CD14-positive monocyte (primary cell): ENCODE data around the gene PANX1. TPM values are rescaled to one million over a fixed set of nuclear protein-coding genes. Genes with fewer than 3 reads are reported as not detected.

Experiments
- DNase-seq, 3 donors: peaks; one replicate each; pipeline ENCODE4 v3.0.0-alpha.2; 2011 to 2022
- H2AFZ ChIP-seq: 2 replicates; pipeline ENCODE4 v1.6.0; 2012; ENCODE audit warnings: mild to moderate bottlenecking, low read depth, low read length, inconsistent platforms; ENCODE audit not compliant: insufficient read depth, poor library complexity, severe bottlenecking
- H3K27ac ChIP-seq, 2 donors: 1 replicate in 1 of 2; 2 replicates in 1 of 2; pipeline ENCODE4 v1.5.1; 2012 to 2013; ENCODE audit warnings: low read length in 2 of 2, control low read depth in 1 of 2, inconsistent platforms in 1 of 2, low read depth in 1 of 2, mild to moderate bottlenecking in 1 of 2
- H3K27me3 ChIP-seq, 2 donors: one replicate each; pipeline versions ENCODE4 v1.6.0 to v1.6.1; 2011 to 2013; ENCODE audit warnings: low read length in 2 of 2; ENCODE audit not compliant: control insufficient read depth in 2 of 2, insufficient read depth in 2 of 2
- H3K36me3 ChIP-seq, 2 donors: replicated peaks in 1 of 2; 1 replicate in 1 of 2; 2 replicates in 1 of 2; pipeline versions ENCODE4 v1.5.1 to v1.6.1; 2012 to 2013; ENCODE audit warnings: low read length in 2 of 2, control low read depth in 1 of 2, inconsistent platforms in 1 of 2, mild to moderate bottlenecking in 1 of 2; ENCODE audit not compliant: insufficient read depth in 2 of 2, control insufficient read depth in 1 of 2
- H3K4me1 ChIP-seq, 2 donors: 1 replicate in 1 of 2; 2 replicates in 1 of 2; pipeline versions ENCODE4 v1.5.1 to v1.6.1; 2012 to 2013; ENCODE audit warnings: low read length in 2 of 2, control low read depth in 1 of 2, inconsistent platforms in 1 of 2, mild to moderate bottlenecking in 1 of 2, moderate library complexity in 1 of 2; ENCODE audit not compliant: insufficient read depth in 2 of 2, control insufficient read depth in 1 of 2
- H3K4me2 ChIP-seq: replicated peaks from 2 replicates; pipeline ENCODE3; 2012; ENCODE audit warnings: low read length, moderate library complexity, mild to moderate bottlenecking; ENCODE audit not compliant: poor library complexity, severe bottlenecking; ENCODE audit errors: extremely low read depth
- H3K4me3 ChIP-seq, 3 experiments: fragments of 200-600 bp in 1 of 3; sonication (generic) in 1 of 3; replicated peaks in 1 of 3; 1 replicate in 2 of 3; 2 replicates in 1 of 3; pipeline ENCODE4 v1.5.1; 2011 to 2013; ENCODE audit warnings: low read length in 3 of 3, mild to moderate bottlenecking in 3 of 3, control low read depth in 2 of 3, low read depth in 2 of 3, inconsistent platforms in 1 of 3, moderate library complexity in 1 of 3
- H3K79me2 ChIP-seq: 2 replicates; pipeline ENCODE4 v1.6.0; 2012; ENCODE audit warnings: mild to moderate bottlenecking, control low read depth, inconsistent platforms, low read length, moderate library complexity; ENCODE audit not compliant: insufficient read depth
- H3K9ac ChIP-seq: 2 replicates; pipeline ENCODE4 v1.6.0; 2017; ENCODE audit warnings: low read length, mild to moderate bottlenecking; ENCODE audit not compliant: insufficient read depth, poor library complexity, severe bottlenecking
- H3K9me3 ChIP-seq, 2 donors: replicated peaks in 1 of 2; 1 replicate in 1 of 2; 2 replicates in 1 of 2; pipeline versions ENCODE4 v1.5.1 to v1.6.1; 2012 to 2013; ENCODE audit warnings: low read length in 2 of 2, control low read depth in 1 of 2; ENCODE audit not compliant: control insufficient read depth in 1 of 2, insufficient read depth in 1 of 2
- H4K20me1 ChIP-seq: 2 replicates; pipeline ENCODE4 v1.6.0; 2012; ENCODE audit warnings: mild to moderate bottlenecking, low read length, control low read depth, moderate library complexity; ENCODE audit not compliant: insufficient read depth
- H3K27ac Mint-ChIP-seq, 7 donors: one replicate each; pipeline ENCODE4 v1.8.0; 2020; ENCODE audit warnings: mild to moderate bottlenecking in 7 of 7, mixed read lengths in 7 of 7, moderate library complexity in 6 of 7, inconsistent platforms in 2 of 7
- H3K27me3 Mint-ChIP-seq, 3 donors: one replicate each; pipeline ENCODE4 v1.8.0; 2021 to 2022; ENCODE audit warnings: low read depth in 3 of 3, mild to moderate bottlenecking in 3 of 3, mixed read lengths in 3 of 3, moderate library complexity in 3 of 3, inconsistent platforms in 1 of 3
- H3K36me3 Mint-ChIP-seq, 2 donors: one replicate each; pipeline ENCODE4 v1.8.0; 2020; ENCODE audit warnings: mixed read lengths in 2 of 2, inconsistent platforms in 1 of 2, mild to moderate bottlenecking in 1 of 2
- H3K4me1 Mint-ChIP-seq: one replicate; pipeline ENCODE4 v1.8.0; 2020; ENCODE audit warnings: mild to moderate bottlenecking, mixed read lengths
- H3K4me3 Mint-ChIP-seq, 2 donors: one replicate each; pipeline ENCODE4 v1.8.0; 2020; ENCODE audit warnings: mild to moderate bottlenecking in 2 of 2, mixed read lengths in 2 of 2, moderate library complexity in 1 of 2
- H3K9me3 Mint-ChIP-seq, 7 donors: one replicate each; pipeline ENCODE4 v1.8.0; 2020 to 2022; ENCODE audit warnings: mixed read lengths in 7 of 7, mild to moderate bottlenecking in 6 of 7, moderate library complexity in 6 of 7, inconsistent platforms in 2 of 7
- WGBS: methylation state at CpG from one replicate; pipeline ENCODE4 v1.1.5; 2013; ENCODE audit warnings: missing lambda C conversion rate; ENCODE audit not compliant: insufficient coverage; 5-methylcytosine and 5-hydroxymethylcytosine counted together
- intact Hi-C, 2 donors: fragments of 100-400 bp; cut with micrococcal nuclease; formaldehyde crosslinking; loops; one replicate each; pipeline versions ENCODE4 v1.15.0 to v1.15.1; 2023
- polyA plus RNA-seq, 3 donors: library from polyadenylated mRNA; depleted of rRNA in 1 of 3; unstranded in 2 of 3; stranded (reverse) in 1 of 3; fragments of 300-500 nt in 2 of 3; fragments of >200 nt in 1 of 3; fragmentation: Illumina TruSeq in 2 of 3; gene quantifications; 1 replicate in 2 of 3; 2 replicates in 1 of 3; pipeline ENCODE4 v1.2.3, GENCODE V29; 2012 to 2021
- TF ChIP-seq, protein P1 (sequence below): fragments of 200-600 bp; IDR thresholded peaks from one replicate; pipeline ENCODE4 v1.8.0; 2022; ENCODE audit warnings: antibody characterized with exemption, mild to moderate bottlenecking

Gene PANX1
- polyA plus RNA-seq, 3 donors = 6.9 to 15.7 (median 12.7) TPM

DNA sequence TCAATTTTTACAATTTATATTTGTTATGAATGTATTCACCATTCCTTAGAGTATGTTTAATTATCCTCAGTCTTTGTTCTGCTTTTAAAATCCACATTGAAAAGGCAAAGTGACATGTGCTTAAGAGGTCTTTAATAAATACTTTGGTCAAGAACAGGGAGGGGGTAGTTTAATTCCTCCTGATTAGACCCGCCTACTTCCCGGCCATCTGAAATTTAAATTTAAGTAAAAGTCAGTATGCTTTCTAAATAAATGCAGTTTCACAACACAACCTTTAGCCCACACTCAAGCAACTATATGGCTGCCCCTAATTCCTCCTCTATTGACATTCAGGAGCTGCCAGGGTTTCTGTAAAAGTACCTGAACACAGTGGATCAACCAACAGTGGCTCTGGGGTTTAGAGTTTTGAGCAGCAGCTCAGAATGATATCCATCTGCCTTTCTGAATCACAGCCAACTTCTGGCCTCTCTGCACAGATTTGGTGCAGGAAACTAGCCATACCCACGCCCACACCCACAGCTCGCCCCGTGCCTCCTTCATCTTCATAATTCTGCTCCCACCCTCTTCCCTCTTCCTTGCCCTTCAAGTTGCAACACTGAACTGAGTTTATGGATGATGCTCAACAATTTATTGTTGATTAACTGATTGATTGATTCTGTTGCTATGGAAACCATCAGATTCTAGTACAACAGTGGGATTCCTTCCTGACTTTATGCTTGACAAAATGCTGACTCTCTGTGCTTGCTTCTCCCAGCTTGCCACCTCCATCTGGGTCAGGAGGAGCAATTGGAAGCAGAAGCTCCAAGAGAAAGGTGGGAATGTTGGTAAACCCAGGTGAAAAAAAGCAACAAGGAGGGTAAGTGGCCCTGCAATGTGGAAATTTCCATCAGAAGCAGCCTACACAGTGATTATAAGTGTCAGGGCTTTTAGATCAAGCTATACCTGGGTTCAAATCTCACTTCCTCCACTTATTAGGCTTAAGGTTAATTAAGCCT is 70.8 kb downstream of the PANX1 start:
- Histone ChIP-seq H3K36me3 (no peaks in the 10 kb centered on the region), H3K79me2 (no peaks in the 10 kb centered on the region), H2AFZ (no peak overlapping the region), H3K4me2 (no peak overlapping the region), H3K27me3 (no peaks in the 10 kb centered on the region), H4K20me1 (no peaks in the 10 kb centered on the region), H3K27ac (no peak overlapping the region), H3K9me3 (no peaks in the 10 kb centered on the region), H3K9ac (no peak overlapping the region), H3K4me1 (no peaks in the 10 kb centered on the region), H3K4me3 (no peak overlapping the region)
- intact Hi-C loops = no loop called here
- Mint-ChIP-seq H3K27ac (no peak overlapping the region), H3K4me1 (no peaks in the 10 kb centered on the region), H3K9me3 (peaks cover 0 to 3% (median 0%) of the 10 kb centered on the region in 7 donors), H3K36me3 (no peaks in the 10 kb centered on the region), H3K4me3 (no peak overlapping the region), H3K27me3 (peaks cover 0 to 5% (median 0%) of the 10 kb centered on the region in 3 donors)
- no peak for DNase-seq
- WGBS = no CpG with 5 or more reads among the region's 5 CpGs
- TF ChIP-seq, protein P1, sequence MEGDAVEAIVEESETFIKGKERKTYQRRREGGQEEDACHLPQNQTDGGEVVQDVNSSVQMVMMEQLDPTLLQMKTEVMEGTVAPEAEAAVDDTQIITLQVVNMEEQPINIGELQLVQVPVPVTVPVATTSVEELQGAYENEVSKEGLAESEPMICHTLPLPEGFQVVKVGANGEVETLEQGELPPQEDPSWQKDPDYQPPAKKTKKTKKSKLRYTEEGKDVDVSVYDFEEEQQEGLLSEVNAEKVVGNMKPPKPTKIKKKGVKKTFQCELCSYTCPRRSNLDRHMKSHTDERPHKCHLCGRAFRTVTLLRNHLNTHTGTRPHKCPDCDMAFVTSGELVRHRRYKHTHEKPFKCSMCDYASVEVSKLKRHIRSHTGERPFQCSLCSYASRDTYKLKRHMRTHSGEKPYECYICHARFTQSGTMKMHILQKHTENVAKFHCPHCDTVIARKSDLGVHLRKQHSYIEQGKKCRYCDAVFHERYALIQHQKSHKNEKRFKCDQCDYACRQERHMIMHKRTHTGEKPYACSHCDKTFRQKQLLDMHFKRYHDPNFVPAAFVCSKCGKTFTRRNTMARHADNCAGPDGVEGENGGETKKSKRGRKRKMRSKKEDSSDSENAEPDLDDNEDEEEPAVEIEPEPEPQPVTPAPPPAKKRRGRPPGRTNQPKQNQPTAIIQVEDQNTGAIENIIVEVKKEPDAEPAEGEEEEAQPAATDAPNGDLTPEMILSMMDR = no peak

DNA sequence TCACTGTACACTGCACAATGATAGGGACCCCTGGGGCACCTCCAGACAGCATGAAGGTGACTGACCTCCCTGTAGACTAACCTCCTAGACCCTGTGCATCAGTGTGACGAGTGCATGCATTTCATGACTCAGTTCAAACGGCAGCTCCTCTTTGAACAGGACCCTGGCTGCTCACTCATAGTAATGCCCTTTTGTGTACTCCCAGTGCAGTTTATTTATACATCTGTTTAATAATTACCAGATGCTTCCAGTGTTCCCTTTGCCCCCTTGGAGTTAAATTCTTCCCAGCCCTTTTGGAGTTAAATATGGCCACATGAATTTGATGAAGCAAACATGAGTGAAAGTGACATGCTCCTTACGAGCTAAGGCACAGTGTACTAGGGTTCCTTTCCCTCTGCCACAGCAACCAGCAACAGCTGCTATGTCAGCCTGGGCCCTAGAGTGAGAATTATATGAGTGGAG is 72.4 kb downstream of the PANX1 start:
- WGBS = no CpG with 5 or more reads among the region's 3 CpGs
- H2AFZ ChIP-seq = no peak overlapping the region
- H3K79me2 ChIP-seq = no peaks in the 10 kb centered on the region

More for the DNA sequence above, 72.4 kb downstream of the PANX1 start:
- Histone ChIP-seq H3K4me3 (no peak overlapping the region), H3K9ac (no peak overlapping the region), H3K27me3 (no peaks in the 10 kb centered on the region), H3K4me2 (no peak overlapping the region), H3K27ac (no peak overlapping the region), H3K9me3 (no peaks in the 10 kb centered on the region), H3K36me3 (no peaks in the 10 kb centered on the region), H4K20me1 (no peaks in the 10 kb centered on the region), H3K4me1 (no peaks in the 10 kb centered on the region)
- H3K27me3 Mint-ChIP-seq = peaks cover 0 to 2% (median 2%) of the 10 kb centered on the region in 3 donors
- no peaks in the 10 kb centered on the region for H3K4me1 Mint-ChIP-seq
- H3K36me3 Mint-ChIP-seq = no peaks in the 10 kb centered on the region
- H3K4me3 Mint-ChIP-seq = no peak overlapping the region
- H3K9me3 Mint-ChIP-seq = peaks cover 0 to 2% (median 0%) of the 10 kb centered on the region in 7 donors
- intact Hi-C loops = no loop called here
- TF ChIP-seq, protein P1 = no peak
- no peak overlapping the region for H3K27ac Mint-ChIP-seq
- DNase-seq = no peak
